Astrocyte of the hippocampus (primary cell): ENCODE measurements around the gene RMRP.
A peak's percentile ranks its signal among the peaks of the same experiment; 100 is the strongest.

Experiments
- DNase-seq: peaks from one replicate; pipeline ENCODE4 v3.0.0; 2011; ENCODE audit warnings: low read depth, low spot score

Gene RMRP

GRCh38 chr9:35666045-35666444 is 8.2 kb upstream of the RMRP start:
- peak; percentile 83 for DNase-seq

- no peak for DNase-seq
Observed at GRCh38 chr9:35665471-35665818, 7.6 kb upstream of the RMRP start.

- peak; percentile 93 for DNase-seq
Observed at GRCh38 chr9:35664531-35665470, 7.0 kb upstream of the RMRP start, which contains the start of gene ARHGEF39. TSS of gene ARHGEF39 (minus strand) at chr9:35665195. CDS start at chr9:35665169, 26 bp downstream.

- DNase-seq = no peak
Observed at GRCh38 chr9:35662437-35662836, 4.6 kb upstream of the RMRP start.

- no peak for DNase-seq
Observed at GRCh38 chr9:35661756-35662350, 4.0 kb upstream of the RMRP start.

GRCh38 chr9:35660966-35661415 is 3.2 kb upstream of the RMRP start:
- DNase-seq = peak; percentile 55

GRCh38 chr9:35659340-35659739 is 1.5 kb upstream of the RMRP start:
- peak; percentile 66 for DNase-seq

GRCh38 chr9:35658968-35659220 is 1.1 kb upstream of the RMRP start:
- peak; percentile 52 for DNase-seq

GRCh38 chr9:35658137-35658967 is 533 bp upstream of the RMRP start, which contains the start of gene CCDC107:
TSS of gene CCDC107 (plus strand) at chr9:35658292. CDS start at chr9:35658380, 88 bp downstream.
- peak; percentile 95 for DNase-seq

- DNase-seq = no peak
Observed at GRCh38 chr9:35656831-35657545, 831 bp downstream of the RMRP start.

GRCh38 chr9:35656348-35656747 is 1.5 kb downstream of the RMRP start:
- no peak for DNase-seq

GRCh38 chr9:35653611-35654010 is 4.2 kb downstream of the RMRP start:
- DNase-seq = no peak

- no peak for DNase-seq
Observed at GRCh38 chr9:35652829-35653209, 5.0 kb downstream of the RMRP start.

GRCh38 chr9:35651956-35652828 is 5.6 kb downstream of the RMRP start:
- DNase-seq = no peak

GRCh38 chr9:35650341-35651158 is 7.3 kb downstream of the RMRP start, which contains the start of gene SIT1:
TSS of gene SIT1 (minus strand) at chr9:35650931. CDS start at chr9:35650853, 78 bp downstream.
- no peak for DNase-seq

- no peak for DNase-seq
Observed at GRCh38 chr9:35649431-35650340, 8.1 kb downstream of the RMRP start.

- peak; percentile 97 for DNase-seq
Observed at GRCh38 chr9:35646533-35647265, 11.1 kb downstream of the RMRP start.

- DNase-seq = no peak
Observed at GRCh38 chr9:35646153-35646532, 11.7 kb downstream of the RMRP start.
